Erythroblast (primary cell): ENCODE results near the gene KCTD17.

Experiments
- DNase-seq, 2 experiments: peaks; one replicate each; lab custom pipeline; 2025; lab: John Stamatoyannopoulos, UW
- GATA1 ChIP-seq: IDR thresholded peaks from 2 replicates; pipeline ENCODE4 v1.6.1; 2011; ENCODE audit warnings: low read depth, mild to moderate bottlenecking, control low read depth, low read length, moderate library complexity
- POLR2A ChIP-seq: IDR thresholded peaks from 2 replicates; pipeline ENCODE4 v1.6.1; 2011; ENCODE audit warnings: mild to moderate bottlenecking, low read length

The KCTD17 gene

DNA sequence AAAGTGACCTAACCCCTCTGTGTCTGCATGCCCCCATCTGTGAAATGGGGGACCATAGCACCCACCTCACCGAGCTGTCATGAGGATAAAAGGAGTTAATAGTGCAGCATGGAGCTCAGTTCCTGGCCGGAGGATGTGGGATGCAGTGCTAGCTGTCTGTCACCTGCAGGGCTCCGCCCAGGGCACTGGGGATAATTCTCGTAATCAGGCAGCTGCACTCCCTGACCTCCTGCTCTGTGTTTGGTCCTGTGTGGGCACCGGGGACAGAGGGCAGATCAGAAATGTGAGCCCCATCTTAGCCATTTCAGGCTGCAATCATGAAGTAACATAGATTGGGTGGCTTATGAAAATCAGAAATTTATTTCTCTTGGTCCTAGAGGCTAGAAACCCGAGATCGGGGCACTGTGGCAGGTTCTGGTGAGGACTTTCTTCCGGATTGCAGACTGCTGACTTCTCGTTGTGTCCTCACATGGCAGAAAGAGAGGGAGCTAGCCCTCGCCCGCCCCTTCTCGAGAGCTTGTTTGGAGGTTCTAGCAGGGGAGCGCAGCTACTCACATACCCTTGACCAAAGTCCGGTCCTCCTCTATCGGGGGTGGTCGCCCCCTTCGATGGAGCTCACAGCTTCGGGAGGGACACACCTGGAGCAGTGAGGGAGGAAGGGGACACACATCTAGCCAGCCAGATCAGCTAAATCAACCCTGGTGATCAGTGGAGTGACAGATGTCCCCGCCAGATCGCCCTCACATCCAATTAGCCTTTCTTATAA, 3.2 kb downstream of the KCTD17 start:
- no peak for DNase-seq

DNA sequence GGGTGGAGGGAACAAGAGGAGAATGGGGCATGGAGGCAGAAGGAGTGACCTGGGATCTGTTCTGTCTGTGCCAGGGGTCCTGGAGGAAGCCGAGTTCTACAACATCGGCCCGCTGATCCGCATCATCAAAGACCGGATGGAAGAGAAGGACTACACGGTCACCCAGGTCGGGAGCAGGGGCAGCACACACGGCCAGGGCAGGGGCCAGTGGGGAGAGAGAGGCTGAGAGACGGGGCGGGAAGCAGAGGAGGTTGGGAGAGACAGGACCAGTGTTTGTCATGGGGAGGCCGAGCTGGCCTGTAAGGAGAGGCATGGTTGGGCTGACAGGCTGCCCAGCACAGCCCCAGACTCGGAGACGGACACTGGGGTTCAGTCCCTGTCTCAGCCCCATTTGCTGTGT, 4.7 kb downstream of the KCTD17 start:
- TF ChIP-seq GATA1 (no peak), POLR2A (no peak)
- no peak for DNase-seq

More for the DNA sequence above, 3.2 kb downstream of the KCTD17 start:
- TF ChIP-seq POLR2A, result no peak
- TF ChIP-seq GATA1, result no peak

DNA sequence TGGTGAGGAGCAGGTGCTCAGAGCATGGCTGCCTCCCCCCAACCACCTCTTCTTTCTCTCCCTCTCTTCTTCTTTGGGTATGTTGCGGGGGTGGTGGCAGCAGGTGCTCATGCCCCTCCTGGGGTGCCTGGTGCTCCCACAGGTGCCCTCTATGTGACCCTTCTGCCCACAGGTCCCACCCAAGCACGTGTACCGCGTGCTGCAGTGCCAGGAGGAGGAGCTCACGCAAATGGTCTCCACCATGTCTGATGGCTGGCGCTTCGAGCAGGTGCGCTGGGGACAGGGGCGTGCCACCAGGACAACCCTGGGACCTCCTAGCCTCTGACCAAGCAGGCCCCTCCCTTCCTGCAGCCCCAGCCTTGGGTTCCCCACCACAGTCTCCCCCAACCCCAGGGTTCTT, 5.7 kb downstream of the KCTD17 start:
- no peak for DNase-seq
- TF ChIP-seq POLR2A, result no peak
- no peak for TF ChIP-seq GATA1

GRCh38 chr22:37057796-37058510, 6.4 kb downstream of the KCTD17 start:
- DNase-seq, result no peak
- no peak for TF ChIP-seq POLR2A
- TF ChIP-seq GATA1, result no peak

GRCh38 chr22:37058917-37059701, 7.6 kb downstream of the KCTD17 start:
- DNase-seq, result no peak
- TF ChIP-seq GATA1 (no peak), POLR2A (no peak)

GRCh38 chr22:37059876-37060449, 8.4 kb downstream of the KCTD17 start:
- TF ChIP-seq POLR2A, result no peak
- DNase-seq, result no peak

DNA sequence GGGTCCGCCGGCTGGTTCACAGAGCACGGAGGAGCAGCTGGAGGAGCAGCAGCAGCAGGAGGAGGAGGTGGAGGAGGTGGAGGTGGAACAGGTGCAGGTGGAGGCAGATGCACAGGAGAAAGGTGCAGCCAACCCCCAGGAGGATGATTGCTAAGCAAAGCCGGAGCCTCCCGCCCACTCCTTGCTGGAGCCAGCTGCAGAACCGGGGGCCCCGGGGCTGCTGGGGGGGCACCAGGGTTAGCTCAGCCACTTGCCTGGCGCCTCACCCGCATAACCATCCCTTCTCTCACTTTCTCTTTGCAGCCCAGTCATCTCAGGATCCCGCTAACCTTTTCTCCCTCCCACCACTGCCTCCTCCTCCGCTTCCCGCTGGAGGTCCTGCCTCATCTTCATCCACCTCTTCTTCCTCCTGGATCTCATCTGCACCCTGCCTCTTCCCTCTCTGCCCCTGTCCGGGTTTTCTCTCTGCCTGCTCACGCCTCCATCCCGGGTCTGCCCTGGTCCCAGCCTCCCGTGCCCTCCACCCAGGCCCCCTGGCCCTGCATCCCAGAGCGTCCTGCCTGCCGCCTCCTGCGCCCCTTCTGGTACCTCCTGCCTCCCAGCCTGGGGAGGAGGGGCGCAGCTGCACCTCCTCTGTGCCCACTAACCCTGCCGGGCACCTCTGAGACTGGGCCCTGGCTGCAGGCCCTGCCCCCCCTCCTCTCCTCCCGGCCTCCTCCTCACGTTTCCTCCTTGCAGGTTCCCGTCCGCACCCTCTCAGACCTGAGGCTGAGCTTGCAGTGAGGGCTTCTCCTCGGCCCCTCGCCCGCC, 9.5 kb downstream of the KCTD17 start:
- no peak for DNase-seq
- TF ChIP-seq GATA1 (no peak), POLR2A (no peak)

GRCh38 chr22:37061611-37062375, 10.3 kb downstream of the KCTD17 start:
- no peak for TF ChIP-seq GATA1
- no peak for TF ChIP-seq POLR2A
- DNase-seq, result no peak

GRCh38 chr22:37062376-37062675, 10.8 kb downstream of the KCTD17 start:
- no peak for TF ChIP-seq GATA1
- no peak for TF ChIP-seq POLR2A
- no peak for DNase-seq

DNA sequence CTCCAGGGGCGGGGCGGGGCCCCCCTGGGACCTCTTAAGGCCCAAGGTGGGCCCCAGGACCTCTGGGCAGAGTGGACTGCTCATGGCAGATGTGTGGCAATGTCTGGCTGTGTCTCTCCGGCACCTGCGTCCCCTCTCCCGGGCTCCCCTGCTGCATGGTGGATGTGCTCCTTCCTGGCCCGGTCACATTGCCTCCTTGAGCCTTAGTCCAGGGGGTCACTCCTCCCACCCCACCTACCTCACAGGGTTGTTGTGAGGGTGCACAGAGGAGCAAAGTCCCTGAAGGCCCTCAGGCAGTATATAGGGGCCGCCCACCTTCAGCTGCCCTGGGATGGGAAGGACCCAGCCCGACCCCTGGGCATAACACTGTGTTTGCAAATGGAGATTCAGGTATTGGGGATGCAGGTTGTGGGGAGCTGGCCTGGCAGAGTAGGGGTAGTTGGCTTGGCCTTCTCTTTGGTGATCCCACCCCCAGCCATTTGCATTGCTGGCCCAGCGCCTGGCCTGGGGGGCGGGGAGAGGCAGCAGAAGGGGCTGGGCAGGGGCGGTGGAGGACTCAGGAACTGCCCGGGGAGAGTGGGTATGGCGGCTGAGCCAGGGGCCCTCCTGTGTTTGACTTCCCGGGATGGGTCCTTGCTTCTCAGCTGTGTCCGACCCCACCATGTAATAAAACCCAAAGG, 11.3 kb downstream of the KCTD17 start:
- no peak for TF ChIP-seq POLR2A
- no peak for TF ChIP-seq GATA1
- no peak for DNase-seq

DNA sequence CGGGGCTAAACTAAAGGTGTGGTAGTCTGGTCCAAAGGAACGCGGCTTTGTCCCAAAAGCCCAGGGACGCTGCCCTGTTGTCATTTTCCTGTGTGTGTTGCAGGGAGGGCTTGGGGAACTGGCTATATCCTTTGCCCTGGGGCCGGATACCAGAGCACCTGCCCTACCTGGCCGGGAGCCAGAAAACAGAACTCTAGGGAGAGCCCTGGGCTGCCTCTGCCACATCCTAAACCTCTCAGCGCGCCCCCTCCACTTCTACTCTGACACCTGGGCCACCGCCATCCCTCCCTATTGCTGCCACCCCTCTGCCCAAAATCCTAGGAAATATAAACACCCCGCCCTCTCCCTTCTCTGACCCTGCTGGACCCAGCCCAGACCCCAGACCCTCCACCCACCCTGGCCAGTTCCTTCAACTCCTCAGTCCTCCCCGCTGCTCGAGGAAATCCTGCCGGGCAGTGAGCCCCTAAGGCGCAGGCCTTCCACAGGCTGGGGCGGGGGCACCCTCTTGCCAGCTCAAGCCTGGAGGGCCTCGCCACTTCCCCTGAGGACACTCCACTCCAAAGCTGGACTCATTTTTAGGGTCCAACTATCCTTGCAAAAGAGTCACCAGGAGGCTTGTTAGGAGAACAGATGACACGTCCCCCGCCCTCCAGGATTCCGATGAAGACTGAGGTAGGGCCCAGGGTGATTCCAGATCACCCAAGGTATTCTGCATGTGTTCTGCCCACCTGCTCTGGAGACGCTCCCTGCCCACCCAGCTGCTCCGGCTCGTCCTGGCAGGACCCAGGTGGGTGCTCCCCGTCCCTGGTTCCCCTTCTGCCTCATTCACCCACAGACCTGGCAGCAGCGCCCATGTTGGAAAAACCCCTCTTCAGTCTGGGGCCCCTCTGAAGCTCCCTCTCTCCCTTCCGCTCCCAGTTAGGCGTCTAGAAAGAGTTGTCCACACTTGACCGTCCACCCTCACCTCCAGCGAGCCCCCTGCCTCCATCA, 12.2 kb downstream of the KCTD17 start:
- no peak for DNase-seq
- TF ChIP-seq POLR2A (no peak), GATA1 (no peak)
